GM18511 (cell line): ENCODE data around the gene CFAP157.

Experiments
- ATAC-seq: cut with Tn5 transposase; IDR thresholded peaks from one replicate; pipeline ENCODE4 v1.9.1; 2021; ENCODE audit warnings: mild to moderate bottlenecking, moderate library complexity; ENCODE audit not compliant: unreplicated experiment

The CFAP157 gene

GRCh38 chr9:127692071-127692470 lies 14.7 kb upstream of the CFAP157 start:
- ATAC-seq: no peak

- ATAC-seq: no peak
Observed at GRCh38 chr9:127693143-127693542, 13.6 kb upstream of the CFAP157 start.

GRCh38 chr9:127693697-127694096 lies 13.1 kb upstream of the CFAP157 start:
- no peak for ATAC-seq

- ATAC-seq: no peak
Observed at GRCh38 chr9:127694890-127695720, 11.7 kb upstream of the CFAP157 start.

- ATAC-seq: no peak
Observed at GRCh38 chr9:127697575-127697974, 9.2 kb upstream of the CFAP157 start.

- ATAC-seq: no peak
Observed at GRCh38 chr9:127698386-127698785, 8.4 kb upstream of the CFAP157 start.

- peak; percentile 55 for ATAC-seq
Observed at GRCh38 chr9:127698985-127699670, 7.7 kb upstream of the CFAP157 start.

GRCh38 chr9:127700140-127700539 lies 6.6 kb upstream of the CFAP157 start:
- ATAC-seq: no peak

GRCh38 chr9:127700594-127701255 lies 6.1 kb upstream of the CFAP157 start:
- no peak for ATAC-seq

- ATAC-seq: no peak
Observed at GRCh38 chr9:127703289-127703946, 3.4 kb upstream of the CFAP157 start.

- no peak for ATAC-seq
Observed at GRCh38 chr9:127705577-127706379, 1.0 kb upstream of the CFAP157 start.

- ATAC-seq: no peak
Observed at GRCh38 chr9:127707766-127708165, 978 bp downstream of the CFAP157 start.

GRCh38 chr9:127708952-127709587 lies 2.3 kb downstream of the CFAP157 start:
- no peak for ATAC-seq

- ATAC-seq: no peak
Observed at GRCh38 chr9:127710204-127710783, 3.5 kb downstream of the CFAP157 start.

GRCh38 chr9:127711226-127711701 lies 4.5 kb downstream of the CFAP157 start:
- ATAC-seq: no peak

GRCh38 chr9:127711831-127712274 lies 5.1 kb downstream of the CFAP157 start:
- no peak for ATAC-seq

GRCh38 chr9:127712371-127712770 lies 5.6 kb downstream of the CFAP157 start:
- ATAC-seq: no peak

GRCh38 chr9:127712867-127713266 lies 6.1 kb downstream of the CFAP157 start:
- no peak for ATAC-seq

- no peak for ATAC-seq
Observed at GRCh38 chr9:127714020-127714750, 7.4 kb downstream of the CFAP157 start.
